ENCODE data around the gene HDGFL3.

The HDGFL3 gene

DNA sequence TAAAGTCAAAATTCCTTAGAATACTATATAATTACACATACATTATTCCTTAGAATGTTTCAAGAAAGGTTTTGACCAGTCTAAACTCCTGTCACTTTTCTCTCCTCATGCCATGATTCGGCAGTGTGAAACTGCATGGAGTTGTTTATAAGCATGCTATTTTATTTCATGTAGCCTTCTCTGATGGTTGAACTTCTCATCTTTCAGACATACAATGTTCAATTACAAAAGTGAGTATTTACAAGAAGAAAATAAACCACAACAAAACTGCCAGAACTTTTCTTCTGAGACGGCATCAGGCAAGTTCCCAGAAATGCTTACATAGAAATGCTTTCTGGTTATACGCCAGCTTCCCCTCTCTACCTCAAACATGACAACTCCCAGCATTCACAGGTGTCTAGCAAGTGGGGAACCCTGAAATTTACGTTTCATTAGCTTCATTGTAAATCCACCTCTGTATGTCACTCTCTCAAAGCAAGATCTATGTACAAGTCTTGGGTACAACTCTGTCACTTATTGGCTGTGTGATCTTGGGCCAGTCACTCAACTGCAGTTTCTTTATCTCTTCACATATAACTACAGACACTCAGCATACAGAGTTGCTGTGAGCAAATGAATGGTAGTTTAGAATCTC, 42.7 kb downstream of the HDGFL3 start:
- POLR2A ChIA-PET: no interaction called here
- no peak overlapping the region for H3K27ac ChIP-seq (ENCODE audit: extremely low read depth, low read depth, low read length)

DNA sequence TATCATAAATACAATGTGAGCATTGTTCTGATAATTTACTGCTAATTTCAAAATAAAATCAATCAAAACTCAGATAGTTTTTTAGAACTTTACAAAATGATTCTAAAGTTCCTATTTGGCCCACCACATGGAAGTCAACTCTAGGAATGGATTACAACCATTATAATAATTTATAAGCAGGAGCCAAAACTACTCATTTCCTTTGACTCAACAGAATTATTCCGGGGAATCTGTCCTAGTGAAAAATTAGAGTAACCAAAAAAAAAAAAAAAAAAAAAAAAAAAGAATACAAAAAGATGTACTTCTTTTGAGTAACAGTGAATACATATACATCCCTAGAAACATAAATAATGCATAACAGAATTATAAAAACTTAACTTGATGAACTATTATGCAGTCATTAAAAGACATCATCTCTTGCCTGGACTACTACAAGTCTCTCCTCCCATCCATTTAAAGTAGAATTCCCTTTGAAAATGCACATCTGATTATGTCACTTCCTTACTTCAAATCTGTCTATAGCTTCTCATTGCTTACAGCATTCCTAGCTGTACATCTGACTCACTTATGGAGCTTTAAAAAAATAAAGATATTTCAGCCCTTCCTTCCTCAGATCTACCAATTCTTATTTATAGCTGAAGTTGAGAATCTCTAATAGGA, 43.4 kb downstream of the HDGFL3 start:
- CTCF ChIA-PET: no interaction called here

More for the DNA sequence above, 42.7 kb downstream of the HDGFL3 start:
- CTCF ChIA-PET: no interaction called here
- Histone ChIP-seq H3K36me3 (ENCODE audit: control insufficient read depth in 2 of 2, insufficient read depth in 1 of 2, low read length in 2 of 2) (peaks cover 0 to 10% of the 10 kb centered on the region in 2 experiments; a peak in 2 of 3 replicates), H3K4me3 (ENCODE audit: low read depth, low read length) (no peak overlapping the region), H3K9me3 (ENCODE audit: control insufficient read depth, insufficient read depth, low read depth, low read length) (no peaks in the 10 kb centered on the region; the same call in 1 of the 2 replicates), H3K4me1 (ENCODE audit: control insufficient read depth, insufficient read depth, low read length) (no peaks in the 10 kb centered on the region)
- TF ChIP-seq ZNF423 (tag by site-specific recombination; IDR thresholded peaks at IDR 0.05) (no peak), ZNF155 (tag by site-specific recombination; IDR thresholded peaks at IDR 0.05) (no peak)

DNA sequence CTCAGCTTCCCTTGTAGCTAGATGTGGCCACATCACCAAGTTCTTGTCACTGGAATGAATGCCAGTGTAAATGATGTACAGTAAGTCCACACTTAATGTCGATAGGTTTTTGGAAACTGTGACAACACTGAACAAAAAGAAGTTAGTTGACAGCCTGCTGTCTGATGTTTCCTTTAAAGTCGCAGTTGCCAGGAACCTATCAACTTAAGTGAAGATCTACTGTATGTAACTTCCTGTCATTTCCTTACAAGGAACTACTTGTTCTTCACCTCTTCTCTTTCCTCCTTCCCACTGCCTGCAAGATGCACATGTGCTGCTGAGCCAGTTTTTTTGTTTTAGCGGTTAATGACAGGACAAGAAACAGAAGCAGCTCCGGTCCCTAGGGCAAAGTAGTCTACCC, 44.6 kb downstream of the HDGFL3 start:
- H3K9me3 ChIP-seq (ENCODE audit: control insufficient read depth, insufficient read depth, low read depth, low read length): no peaks in the 10 kb centered on the region
- no peaks in the 10 kb centered on the region for H3K4me1 ChIP-seq (ENCODE audit: control insufficient read depth, insufficient read depth, low read length)
- no peak overlapping the region for H3K27ac ChIP-seq (ENCODE audit: extremely low read depth, low read depth, low read length)
- ChIA-PET CTCF (no interaction called here), POLR2A (interaction anchor here (1.2 kb wide), 1 partner anchor 623 kb away, joined by 3 read pairs; the partner anchor contains the start of gene RPS17)
- TF ChIP-seq ZNF174 (tag by site-specific recombination; IDR thresholded peaks at IDR 0.05) (no peak), ZNF521 (tag by site-specific recombination; IDR thresholded peaks at IDR 0.05) (no peak), ZNF501 (tag by site-specific recombination; IDR thresholded peaks at IDR 0.05) (no peak), ZNF624 (tag by site-specific recombination; IDR thresholded peaks at IDR 0.05) (no peak), ZNF629 (tag by site-specific recombination; IDR thresholded peaks at IDR 0.05) (no peak), ZNF473 (tag by site-specific recombination; IDR thresholded peaks at IDR 0.05) (no peak), ZFHX2 (tag by site-specific recombination; conservative IDR thresholded peaks at IDR 0.05) (no peak), ZNF776 (tag by site-specific recombination; IDR thresholded peaks at IDR 0.05; ENCODE audit: borderline replicate concordance) (no peak), ZFP37 (tag by site-specific recombination; IDR thresholded peaks at IDR 0.05) (no peak), ZNF146 (tag by site-specific recombination; IDR thresholded peaks at IDR 0.05) (no peak)
- TF ChIP-seq, protein P1, sequence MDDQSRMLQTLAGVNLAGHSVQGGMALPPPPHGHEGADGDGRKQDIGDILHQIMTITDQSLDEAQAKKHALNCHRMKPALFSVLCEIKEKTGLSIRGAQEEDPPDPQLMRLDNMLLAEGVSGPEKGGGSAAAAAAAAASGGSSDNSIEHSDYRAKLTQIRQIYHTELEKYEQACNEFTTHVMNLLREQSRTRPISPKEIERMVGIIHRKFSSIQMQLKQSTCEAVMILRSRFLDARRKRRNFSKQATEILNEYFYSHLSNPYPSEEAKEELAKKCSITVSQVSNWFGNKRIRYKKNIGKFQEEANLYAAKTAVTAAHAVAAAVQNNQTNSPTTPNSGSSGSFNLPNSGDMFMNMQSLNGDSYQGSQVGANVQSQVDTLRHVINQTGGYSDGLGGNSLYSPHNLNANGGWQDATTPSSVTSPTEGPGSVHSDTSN (CRISPR knock-in tag; IDR thresholded peaks at IDR 0.05): no peak
- TF ChIP-seq, protein P2, sequence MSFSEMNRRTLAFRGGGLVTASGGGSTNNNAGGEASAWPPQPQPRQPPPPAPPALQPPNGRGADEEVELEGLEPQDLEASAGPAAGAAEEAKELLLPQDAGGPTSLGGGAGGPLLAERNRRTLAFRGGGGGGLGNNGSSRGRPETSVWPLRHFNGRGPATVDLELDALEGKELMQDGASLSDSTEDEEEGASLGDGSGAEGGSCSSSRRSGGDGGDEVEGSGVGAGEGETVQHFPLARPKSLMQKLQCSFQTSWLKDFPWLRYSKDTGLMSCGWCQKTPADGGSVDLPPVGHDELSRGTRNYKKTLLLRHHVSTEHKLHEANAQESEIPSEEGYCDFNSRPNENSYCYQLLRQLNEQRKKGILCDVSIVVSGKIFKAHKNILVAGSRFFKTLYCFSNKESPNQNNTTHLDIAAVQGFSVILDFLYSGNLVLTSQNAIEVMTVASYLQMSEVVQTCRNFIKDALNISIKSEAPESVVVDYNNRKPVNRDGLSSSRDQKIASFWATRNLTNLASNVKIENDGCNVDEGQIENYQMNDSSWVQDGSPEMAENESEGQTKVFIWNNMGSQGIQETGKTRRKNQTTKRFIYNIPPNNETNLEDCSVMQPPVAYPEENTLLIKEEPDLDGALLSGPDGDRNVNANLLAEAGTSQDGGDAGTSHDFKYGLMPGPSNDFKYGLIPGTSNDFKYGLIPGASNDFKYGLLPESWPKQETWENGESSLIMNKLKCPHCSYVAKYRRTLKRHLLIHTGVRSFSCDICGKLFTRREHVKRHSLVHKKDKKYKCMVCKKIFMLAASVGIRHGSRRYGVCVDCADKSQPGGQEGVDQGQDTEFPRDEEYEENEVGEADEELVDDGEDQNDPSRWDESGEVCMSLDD (tag by site-specific recombination; IDR thresholded peaks at IDR 0.05): no peak
- TF ChIP-seq, protein P3, sequence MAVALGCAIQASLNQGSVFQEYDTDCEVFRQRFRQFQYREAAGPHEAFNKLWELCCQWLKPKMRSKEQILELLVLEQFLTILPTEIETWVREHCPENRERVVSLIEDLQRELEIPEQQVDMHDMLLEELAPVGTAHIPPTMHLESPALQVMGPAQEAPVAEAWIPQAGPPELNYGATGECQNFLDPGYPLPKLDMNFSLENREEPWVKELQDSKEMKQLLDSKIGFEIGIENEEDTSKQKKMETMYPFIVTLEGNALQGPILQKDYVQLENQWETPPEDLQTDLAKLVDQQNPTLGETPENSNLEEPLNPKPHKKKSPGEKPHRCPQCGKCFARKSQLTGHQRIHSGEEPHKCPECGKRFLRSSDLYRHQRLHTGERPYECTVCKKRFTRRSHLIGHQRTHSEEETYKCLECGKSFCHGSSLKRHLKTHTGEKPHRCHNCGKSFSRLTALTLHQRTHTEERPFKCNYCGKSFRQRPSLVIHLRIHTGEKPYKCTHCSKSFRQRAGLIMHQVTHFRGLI (tag by site-specific recombination; IDR thresholded peaks at IDR 0.05): no peak
- peaks cover 5 to 14% of the 10 kb centered on the region in 2 experiments for H3K36me3 ChIP-seq (ENCODE audit: control insufficient read depth in 2 of 2, insufficient read depth in 1 of 2, low read length in 2 of 2)
- H3K4me3 ChIP-seq (ENCODE audit: low read depth, low read length): no peak overlapping the region

More for the DNA sequence above, 43.4 kb downstream of the HDGFL3 start:
- POLR2A ChIA-PET: no interaction called here
- no peak overlapping the region for H3K4me3 ChIP-seq (ENCODE audit: low read depth, low read length)
- no peak overlapping the region for H3K27ac ChIP-seq (ENCODE audit: extremely low read depth, low read depth, low read length)
- no peaks in the 10 kb centered on the region for H3K4me1 ChIP-seq (ENCODE audit: control insufficient read depth, insufficient read depth, low read length)
- no peaks in the 10 kb centered on the region; the same call in 1 of the 2 replicates for H3K9me3 ChIP-seq (ENCODE audit: control insufficient read depth, insufficient read depth, low read depth, low read length)
- peaks cover 4 to 14% of the 10 kb centered on the region in 2 experiments for H3K36me3 ChIP-seq (ENCODE audit: control insufficient read depth in 2 of 2, insufficient read depth in 1 of 2, low read length in 2 of 2)
- TF ChIP-seq ZNF785 (tag by site-specific recombination; IDR thresholded peaks at IDR 0.05) (no peak), ZNF654 (tag by site-specific recombination; IDR thresholded peaks at IDR 0.05; ENCODE audit: low read depth) (no peak), SP3 (tag by site-specific recombination; IDR thresholded peaks at IDR 0.05) (no peak), ZNF423 (tag by site-specific recombination; IDR thresholded peaks at IDR 0.05) (no peak), MEIS1 (CRISPR knock-in tag; IDR thresholded peaks at IDR 0.05; ENCODE audit: borderline replicate concordance) (no peak), ZNF621 (tag by site-specific recombination; IDR thresholded peaks at IDR 0.05) (no peak), ZSCAN16 (tag by site-specific recombination; IDR thresholded peaks at IDR 0.05) (no peak), ZNF302 (tag by site-specific recombination; IDR thresholded peaks at IDR 0.05; ENCODE audit: low read depth) (no peak), ZNF239 (tag by site-specific recombination; IDR thresholded peaks at IDR 0.05) (no peak), ZNF341 (tag by site-specific recombination; IDR thresholded peaks at IDR 0.05; ENCODE audit: low read depth) (no peak), ZBTB1 (tag by site-specific recombination; IDR thresholded peaks at IDR 0.05) (no peak)
- TF ChIP-seq, protein P4, sequence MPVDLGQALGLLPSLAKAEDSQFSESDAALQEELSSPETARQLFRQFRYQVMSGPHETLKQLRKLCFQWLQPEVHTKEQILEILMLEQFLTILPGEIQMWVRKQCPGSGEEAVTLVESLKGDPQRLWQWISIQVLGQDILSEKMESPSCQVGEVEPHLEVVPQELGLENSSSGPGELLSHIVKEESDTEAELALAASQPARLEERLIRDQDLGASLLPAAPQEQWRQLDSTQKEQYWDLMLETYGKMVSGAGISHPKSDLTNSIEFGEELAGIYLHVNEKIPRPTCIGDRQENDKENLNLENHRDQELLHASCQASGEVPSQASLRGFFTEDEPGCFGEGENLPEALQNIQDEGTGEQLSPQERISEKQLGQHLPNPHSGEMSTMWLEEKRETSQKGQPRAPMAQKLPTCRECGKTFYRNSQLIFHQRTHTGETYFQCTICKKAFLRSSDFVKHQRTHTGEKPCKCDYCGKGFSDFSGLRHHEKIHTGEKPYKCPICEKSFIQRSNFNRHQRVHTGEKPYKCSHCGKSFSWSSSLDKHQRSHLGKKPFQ (tag by site-specific recombination; IDR thresholded peaks at IDR 0.05): no peak
